WTC11 (cell line): Measurements from ENCODE around the gene SLC38A8. TPM values are rescaled to one million over a fixed set of nuclear protein-coding genes. Genes with fewer than 3 reads are reported as not detected.
A peak's percentile ranks its signal among the peaks of the same experiment; 100 is the strongest.

ENCODE experiments used
- ATAC-seq: fragments of 200-7000 bp; cut with Tn5 transposase; 2 replicates; pipeline ENCODE4 v1.10.0; 2021; ENCODE audit warnings: mild to moderate bottlenecking, moderate library complexity
- CTCF ChIA-PET: fragments of 300-600 bp; sonication (Branson Sonifier 250); formaldehyde crosslinking; loops from one replicate; lab custom pipeline; 2021; ENCODE audit warnings: antibody characterized with exemption; lab: Charles Lee
- POLR2A ChIA-PET: fragments of 350-600 bp; sonication (Branson Sonifier 250); formaldehyde crosslinking; loops from one replicate; lab custom pipeline; 2021; ENCODE audit warnings: antibody characterized with exemption; lab: Charles Lee
- DNase-seq: peaks from one replicate; pipeline ENCODE4 v3.0.0; 2021; ENCODE audit warnings: low spot score
- H3K27ac Mint-ChIP-seq: 2 replicates; pipeline ENCODE4 v1.8.0; 2021; ENCODE audit warnings: mixed read lengths
- H3K27me3 Mint-ChIP-seq: 2 replicates; pipeline ENCODE4 v1.8.0; 2021; ENCODE audit warnings: low read depth, mild to moderate bottlenecking, moderate library complexity, mixed read lengths
- H3K36me3 Mint-ChIP-seq: 2 replicates; pipeline ENCODE4 v1.8.0; 2021; ENCODE audit warnings: mixed read lengths
- H3K4me1 Mint-ChIP-seq: 2 replicates; pipeline ENCODE4 v1.8.0; 2022; ENCODE audit warnings: mixed read lengths
- H3K4me3 Mint-ChIP-seq: 2 replicates; pipeline ENCODE4 v1.8.0; 2021; ENCODE audit warnings: mild to moderate bottlenecking, moderate library complexity, mixed read lengths
- H3K9me3 Mint-ChIP-seq: 2 replicates; pipeline ENCODE4 v1.8.0; 2021; ENCODE audit warnings: mixed read lengths
- CBFB ChIP-seq: sonication (generic); formaldehyde crosslinking; IDR thresholded peaks from 2 replicates; pipeline ENCODE4 v1.8.1; 2022; ENCODE audit warnings: mild to moderate bottlenecking, low read depth, missing genetic modification reagents
- IRF2 ChIP-seq: sonication (generic); formaldehyde crosslinking; IDR thresholded peaks from 2 replicates; pipeline ENCODE4 v1.8.0; 2022; ENCODE audit warnings: low read depth, missing genetic modification reagents, borderline replicate concordance
- NFYB ChIP-seq: sonication (generic); formaldehyde crosslinking; conservative IDR thresholded peaks from 2 replicates; pipeline ENCODE4 v1.8.0; 2022; ENCODE audit warnings: low read depth, missing genetic modification reagents
- SMAD3 ChIP-seq: sonication (generic); formaldehyde crosslinking; IDR thresholded peaks from 2 replicates; pipeline ENCODE4 v1.8.0; 2022; ENCODE audit warnings: missing genetic modification reagents, mild to moderate bottlenecking, borderline replicate concordance
- SP1 ChIP-seq: sonication (generic); formaldehyde crosslinking; conservative IDR thresholded peaks from 2 replicates; pipeline ENCODE4 v1.8.1; 2022; ENCODE audit warnings: missing genetic modification reagents
- ZNF317 ChIP-seq: sonication (generic); formaldehyde crosslinking; IDR thresholded peaks from 2 replicates; pipeline ENCODE4 v1.8.1; 2023; ENCODE audit warnings: low read depth, mild to moderate bottlenecking, moderate library complexity, missing genetic modification reagents, borderline replicate concordance
- ZNF416 ChIP-seq: fragments of 250-450 bp; sonication (Bioruptor Pico); IDR thresholded peaks from 2 replicates; pipeline ENCODE4 v1.9.0; 2021; ENCODE audit warnings: mild to moderate bottlenecking, inconsistent platforms
- total RNA-seq: library from RNA; stranded (reverse); gene quantifications from 3 replicates; pipeline ENCODE4 v1.2.3, GENCODE V29; 2021
- TF ChIP-seq, protein P1 (sequence below): sonication (generic); formaldehyde crosslinking; IDR thresholded peaks from 2 replicates; pipeline ENCODE4 v1.8.1; 2022; ENCODE audit warnings: mild to moderate bottlenecking, missing genetic modification reagents, moderate library complexity, borderline replicate concordance
- TF ChIP-seq, protein P2 (sequence below): sonication (generic); formaldehyde crosslinking; IDR thresholded peaks from 2 replicates; pipeline ENCODE4 v1.8.1; 2022; ENCODE audit warnings: low read depth, mild to moderate bottlenecking, moderate library complexity, missing genetic modification reagents, borderline replicate concordance
- TF ChIP-seq, protein P3 (sequence below): fragments of 250-450 bp; sonication (Bioruptor Pico); IDR thresholded peaks from 2 replicates; pipeline ENCODE4 v1.9.0; 2021; ENCODE audit warnings: mild to moderate bottlenecking
- TF ChIP-seq, protein P4 (sequence below): sonication (generic); formaldehyde crosslinking; IDR thresholded peaks from 2 replicates; pipeline ENCODE4 v1.8.1; 2023; ENCODE audit warnings: mild to moderate bottlenecking, missing genetic modification reagents, moderate library complexity

The SLC38A8 gene
- total RNA-seq, 1 experiment from 2014 or later: not detected

DNA sequence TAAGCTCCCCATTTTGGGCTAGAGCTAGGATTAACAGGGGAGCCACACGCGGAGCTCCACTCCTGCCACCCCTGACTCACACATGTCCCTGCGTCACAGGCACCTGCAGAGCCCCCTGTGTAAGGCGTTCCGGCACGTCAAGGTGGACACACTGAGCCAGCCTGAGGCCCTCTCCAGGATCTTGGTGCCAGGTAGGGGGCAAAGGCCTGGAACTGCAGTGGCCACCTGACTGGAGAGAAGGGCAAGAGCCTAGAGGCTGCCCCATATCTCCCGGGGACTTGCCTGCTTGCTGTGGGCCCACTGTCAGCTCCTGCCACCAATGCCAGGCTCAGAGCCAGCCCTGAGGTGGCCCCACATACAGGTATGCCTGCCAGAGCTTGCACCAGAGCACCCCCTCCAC, 40.9 kb downstream of the SLC38A8 start:
- no peak for ATAC-seq
- no peak overlapping the region for H3K4me3 Mint-ChIP-seq
- H3K27me3 Mint-ChIP-seq: no peaks in the 10 kb centered on the region
- no peaks in the 10 kb centered on the region for H3K4me1 Mint-ChIP-seq
- no peaks in the 10 kb centered on the region for H3K36me3 Mint-ChIP-seq
- DNase-seq: no peak
- ChIA-PET POLR2A (interaction anchor here (1.9 kb wide), 1 partner anchor 12 kb away, joined by 8 read pairs; no protein-coding TSS in a partner anchor), CTCF (interaction anchor here (0.9 to 2.3 kb wide), 3 partner anchors 12 to 39 kb away, joined by 3 to 15 read pairs (median 3); no protein-coding TSS in a partner anchor)
- TF ChIP-seq IRF2: no peak
- TF ChIP-seq, protein P1, sequence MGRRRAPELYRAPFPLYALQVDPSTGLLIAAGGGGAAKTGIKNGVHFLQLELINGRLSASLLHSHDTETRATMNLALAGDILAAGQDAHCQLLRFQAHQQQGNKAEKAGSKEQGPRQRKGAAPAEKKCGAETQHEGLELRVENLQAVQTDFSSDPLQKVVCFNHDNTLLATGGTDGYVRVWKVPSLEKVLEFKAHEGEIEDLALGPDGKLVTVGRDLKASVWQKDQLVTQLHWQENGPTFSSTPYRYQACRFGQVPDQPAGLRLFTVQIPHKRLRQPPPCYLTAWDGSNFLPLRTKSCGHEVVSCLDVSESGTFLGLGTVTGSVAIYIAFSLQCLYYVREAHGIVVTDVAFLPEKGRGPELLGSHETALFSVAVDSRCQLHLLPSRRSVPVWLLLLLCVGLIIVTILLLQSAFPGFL (CRISPR knock-in tag): no peak
- no peak overlapping the region for H3K27ac Mint-ChIP-seq
- H3K9me3 Mint-ChIP-seq: no peaks in the 10 kb centered on the region

DNA sequence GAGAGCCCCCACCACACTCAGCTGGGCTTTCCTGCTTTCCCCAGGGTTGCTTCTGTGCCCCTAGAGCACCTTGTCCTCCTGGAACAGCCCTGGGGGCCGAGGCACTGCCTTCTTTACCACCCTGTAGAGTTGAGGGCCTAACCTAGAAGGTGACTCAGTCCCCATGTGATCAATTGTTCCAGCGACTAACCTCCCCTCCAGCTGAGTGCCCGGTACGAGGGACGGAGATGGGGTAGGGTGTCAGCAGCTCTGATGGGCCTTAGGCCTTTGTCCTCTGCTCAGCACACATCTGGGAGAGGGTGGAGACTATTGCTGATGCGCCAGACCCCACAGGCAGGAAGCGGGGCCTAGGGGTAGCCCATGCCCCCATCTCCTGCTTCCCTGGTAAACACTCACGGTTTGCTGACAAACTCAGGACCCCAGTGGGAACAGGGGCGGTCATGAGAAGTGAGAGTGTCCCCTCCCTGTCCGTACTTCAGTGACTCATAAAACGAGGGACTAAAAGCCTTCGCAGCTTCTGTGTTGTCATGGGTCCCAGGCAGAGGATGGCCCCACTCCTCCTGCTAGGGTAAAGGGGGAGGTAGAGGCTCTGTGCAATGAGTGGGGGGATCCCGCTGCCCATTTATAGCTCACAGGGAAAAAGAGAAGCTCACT, 41.5 kb downstream of the SLC38A8 start:
- ATAC-seq (no peak), DNase-seq (no peak)
- no peak overlapping the region for H3K4me3 Mint-ChIP-seq
- CTCF ChIA-PET: interaction anchor here (0.6 to 2.3 kb wide), 5 partner anchors 13 to 190 kb away, joined by 3 to 15 read pairs (median 4); no protein-coding TSS in a partner anchor
- H3K36me3 Mint-ChIP-seq: no peaks in the 10 kb centered on the region
- H3K4me1 Mint-ChIP-seq: 0 out of 2 replicates have a peak, but pooled peaks cover 1% of the 10 kb centered on the region
- no peak overlapping the region for H3K27ac Mint-ChIP-seq
- H3K27me3 Mint-ChIP-seq: no peaks in the 10 kb centered on the region
- no peaks in the 10 kb centered on the region for H3K9me3 Mint-ChIP-seq
- POLR2A ChIA-PET: interaction anchor here (1.9 kb wide), 1 partner anchor 12 kb away, joined by 8 read pairs; no protein-coding TSS in a partner anchor
- TF ChIP-seq CBFB (CRISPR knock-in tag): no peak
- no peak for TF ChIP-seq ZNF317 (CRISPR knock-in tag)
- TF ChIP-seq ZNF416: no peak

DNA sequence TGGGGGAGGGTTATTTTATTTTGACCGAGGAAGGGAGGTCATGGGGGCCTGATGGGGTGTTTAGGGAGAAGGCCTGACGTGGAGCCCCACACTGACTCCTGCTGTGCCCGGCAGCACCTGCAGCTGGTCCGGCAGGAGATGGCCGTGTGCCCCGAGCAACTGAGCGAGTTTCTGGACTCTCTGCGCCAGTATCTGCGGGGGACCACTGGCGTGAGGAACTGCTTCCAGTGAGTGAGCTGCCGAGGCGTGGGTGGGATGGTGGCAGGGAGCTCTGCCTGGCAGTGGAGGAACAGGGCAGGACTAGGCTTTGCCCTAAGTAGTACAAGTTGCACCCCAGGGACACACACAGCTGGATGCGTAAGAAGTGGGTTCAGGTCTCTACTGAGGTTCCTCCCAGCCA, 44.5 kb downstream of the SLC38A8 start:
- no peaks in the 10 kb centered on the region for H3K27me3 Mint-ChIP-seq

DNA sequence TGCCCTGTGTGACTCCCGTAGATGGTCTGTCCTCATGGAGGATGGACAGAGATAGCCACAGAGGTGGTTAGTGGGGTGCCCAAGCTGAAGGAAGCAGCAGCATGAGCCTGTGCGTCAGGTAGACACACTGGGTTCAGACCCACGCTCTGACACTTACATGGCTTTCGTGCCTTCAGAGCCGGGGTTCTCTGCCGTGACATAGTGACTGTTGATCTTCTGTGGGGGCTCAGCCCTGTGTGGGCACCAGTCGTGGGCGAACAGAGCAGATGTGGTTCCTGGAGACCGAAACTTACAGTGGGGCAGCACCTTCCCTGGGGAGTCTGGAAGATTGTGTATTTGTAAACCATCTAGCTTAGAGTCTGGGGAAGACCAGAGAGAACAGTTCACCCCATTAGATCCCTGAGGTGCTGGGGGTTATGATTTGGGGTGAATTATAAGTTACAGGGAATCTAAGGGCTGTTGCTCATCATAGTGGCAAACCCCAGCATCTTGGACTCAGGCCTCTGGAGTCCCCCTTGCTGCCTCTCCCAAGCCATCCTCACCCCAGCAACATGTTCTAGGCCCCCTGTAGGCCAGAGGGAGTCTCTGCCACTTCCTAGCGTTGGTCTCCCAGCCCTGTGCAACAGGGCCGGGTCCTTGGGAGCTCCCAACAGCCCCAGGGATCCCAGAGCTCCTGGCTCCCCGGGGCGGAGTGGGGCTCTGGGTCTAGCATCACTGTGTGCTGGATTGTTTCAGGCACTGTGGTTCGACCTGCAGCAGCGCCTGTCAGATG, 45.9 kb downstream of the SLC38A8 start:
- Mint-ChIP-seq H3K4me3 (no peak overlapping the region), H3K36me3 (no peaks in the 10 kb centered on the region; the same call in 1 of the 2 replicates), H3K27ac (no peak overlapping the region), H3K4me1 (peaks cover 6% of the 10 kb centered on the region), H3K27me3 (no peaks in the 10 kb centered on the region), H3K9me3 (no peaks in the 10 kb centered on the region)
- ATAC-seq (peak; percentile 68), DNase-seq (no peak)
- CTCF ChIA-PET: interaction anchor here (0.5 to 4.0 kb wide), 15 partner anchors 8 to 1852 kb away, joined by 3 to 28 read pairs (median 4); partner anchors contain the start of genes MBTPS1, OSGIN1, SLC38A8 and TAF1C
- TF ChIP-seq, protein P1 (CRISPR knock-in tag): no peak
- TF ChIP-seq, protein P2, sequence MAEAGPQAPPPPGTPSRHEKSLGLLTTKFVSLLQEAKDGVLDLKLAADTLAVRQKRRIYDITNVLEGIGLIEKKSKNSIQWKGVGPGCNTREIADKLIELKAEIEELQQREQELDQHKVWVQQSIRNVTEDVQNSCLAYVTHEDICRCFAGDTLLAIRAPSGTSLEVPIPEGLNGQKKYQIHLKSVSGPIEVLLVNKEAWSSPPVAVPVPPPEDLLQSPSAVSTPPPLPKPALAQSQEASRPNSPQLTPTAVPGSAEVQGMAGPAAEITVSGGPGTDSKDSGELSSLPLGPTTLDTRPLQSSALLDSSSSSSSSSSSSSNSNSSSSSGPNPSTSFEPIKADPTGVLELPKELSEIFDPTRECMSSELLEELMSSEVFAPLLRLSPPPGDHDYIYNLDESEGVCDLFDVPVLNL (CRISPR knock-in tag): no peak
- POLR2A ChIA-PET: interaction anchor here (2.7 kb wide), 1 partner anchor 17 kb away, joined by 10 read pairs; no protein-coding TSS in a partner anchor

More for the DNA sequence above, 44.5 kb downstream of the SLC38A8 start:
- ATAC-seq (no peak), DNase-seq (no peak)
- Mint-ChIP-seq H3K4me3 (no peak overlapping the region), H3K9me3 (no peaks in the 10 kb centered on the region), H3K27ac (no peak overlapping the region), H3K4me1 (peaks cover 6% of the 10 kb centered on the region)
- ChIA-PET CTCF (interaction anchor here (1.0 to 2.8 kb wide), 2 partner anchors 42 to 45 kb away, joined by 3 to 23 read pairs; partner anchors contain the start of gene SLC38A8), POLR2A (interaction anchor here (0.6 kb wide), 1 partner anchor 446 kb away, joined by 7 read pairs; no protein-coding TSS in a partner anchor)
- TF ChIP-seq SMAD3: no peak
- TF ChIP-seq, all 79 proteins: peak for 0
- H3K36me3 Mint-ChIP-seq: no peaks in the 10 kb centered on the region

DNA sequence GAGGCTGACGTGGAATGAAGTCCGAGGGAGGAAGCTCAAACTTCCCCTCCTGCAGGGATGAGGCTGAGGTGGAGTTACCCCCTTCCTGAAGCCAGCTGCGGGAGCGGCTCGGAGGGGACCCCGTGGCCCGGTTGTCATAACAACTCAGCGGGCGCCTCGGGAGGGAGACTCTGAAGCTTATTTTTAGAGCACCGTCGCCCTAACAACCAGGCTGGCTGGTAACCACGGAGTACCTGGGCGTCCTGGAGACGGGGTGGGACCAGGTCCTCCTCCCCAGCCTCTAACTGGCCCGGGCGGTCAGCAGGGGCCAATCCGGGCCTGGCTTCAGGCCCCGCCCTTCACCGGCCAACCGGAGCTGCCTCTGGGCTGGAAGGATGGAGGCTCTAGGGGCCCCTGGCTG, 46.8 kb downstream of the SLC38A8 start:
- CTCF ChIA-PET: interaction anchor here (0.5 to 4.0 kb wide), 20 partner anchors 9 to 1479 kb away, joined by 3 to 28 read pairs (median 4); partner anchors contain the start of genes MBTPS1, OSGIN1, SLC38A8 and TAF1C
- TF ChIP-seq, protein P3, sequence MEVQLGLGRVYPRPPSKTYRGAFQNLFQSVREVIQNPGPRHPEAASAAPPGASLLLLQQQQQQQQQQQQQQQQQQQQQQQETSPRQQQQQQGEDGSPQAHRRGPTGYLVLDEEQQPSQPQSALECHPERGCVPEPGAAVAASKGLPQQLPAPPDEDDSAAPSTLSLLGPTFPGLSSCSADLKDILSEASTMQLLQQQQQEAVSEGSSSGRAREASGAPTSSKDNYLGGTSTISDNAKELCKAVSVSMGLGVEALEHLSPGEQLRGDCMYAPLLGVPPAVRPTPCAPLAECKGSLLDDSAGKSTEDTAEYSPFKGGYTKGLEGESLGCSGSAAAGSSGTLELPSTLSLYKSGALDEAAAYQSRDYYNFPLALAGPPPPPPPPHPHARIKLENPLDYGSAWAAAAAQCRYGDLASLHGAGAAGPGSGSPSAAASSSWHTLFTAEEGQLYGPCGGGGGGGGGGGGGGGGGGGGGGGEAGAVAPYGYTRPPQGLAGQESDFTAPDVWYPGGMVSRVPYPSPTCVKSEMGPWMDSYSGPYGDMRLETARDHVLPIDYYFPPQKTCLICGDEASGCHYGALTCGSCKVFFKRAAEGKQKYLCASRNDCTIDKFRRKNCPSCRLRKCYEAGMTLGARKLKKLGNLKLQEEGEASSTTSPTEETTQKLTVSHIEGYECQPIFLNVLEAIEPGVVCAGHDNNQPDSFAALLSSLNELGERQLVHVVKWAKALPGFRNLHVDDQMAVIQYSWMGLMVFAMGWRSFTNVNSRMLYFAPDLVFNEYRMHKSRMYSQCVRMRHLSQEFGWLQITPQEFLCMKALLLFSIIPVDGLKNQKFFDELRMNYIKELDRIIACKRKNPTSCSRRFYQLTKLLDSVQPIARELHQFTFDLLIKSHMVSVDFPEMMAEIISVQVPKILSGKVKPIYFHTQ: no peak
- TF ChIP-seq NFYB: peak; percentile 37; the same call in 1 of the 2 replicates
- TF ChIP-seq SP1 (CRISPR knock-in tag): no peak
- TF ChIP-seq, protein P4, sequence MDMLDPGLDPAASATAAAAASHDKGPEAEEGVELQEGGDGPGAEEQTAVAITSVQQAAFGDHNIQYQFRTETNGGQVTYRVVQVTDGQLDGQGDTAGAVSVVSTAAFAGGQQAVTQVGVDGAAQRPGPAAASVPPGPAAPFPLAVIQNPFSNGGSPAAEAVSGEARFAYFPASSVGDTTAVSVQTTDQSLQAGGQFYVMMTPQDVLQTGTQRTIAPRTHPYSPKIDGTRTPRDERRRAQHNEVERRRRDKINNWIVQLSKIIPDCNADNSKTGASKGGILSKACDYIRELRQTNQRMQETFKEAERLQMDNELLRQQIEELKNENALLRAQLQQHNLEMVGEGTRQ (CRISPR knock-in tag): 0 out of 2 replicates have a peak, but pooled peaks have one; percentile 28
- H3K36me3 Mint-ChIP-seq: no peaks in the 10 kb centered on the region; the same call in 1 of the 2 replicates
- H3K27me3 Mint-ChIP-seq: no peaks in the 10 kb centered on the region
- H3K4me3 Mint-ChIP-seq: peak overlapping the region; percentile 53
- H3K27ac Mint-ChIP-seq: no peak overlapping the region
- POLR2A ChIA-PET: interaction anchor here (0.5 to 2.7 kb wide), 3 partner anchors 11 to 57 kb away, joined by 3 to 10 read pairs (median 4); no protein-coding TSS in a partner anchor
- H3K4me1 Mint-ChIP-seq: peaks cover 6% of the 10 kb centered on the region
- no peaks in the 10 kb centered on the region for H3K9me3 Mint-ChIP-seq
- ATAC-seq (peak; percentile 95), DNase-seq (peak; percentile 77)
